Nephron progenitor cell (in vitro differentiated cells): ENCODE data around the gene DUOX2.

Experiments
- DNase-seq: peaks from one replicate; pipeline ENCODE4 v3.0.0; 2021
- H3K27ac Mint-ChIP-seq: 2 replicates; pipeline ENCODE4 v1.8.0; 2021; ENCODE audit warnings: mild to moderate bottlenecking, moderate library complexity, mixed read lengths
- H3K27me3 Mint-ChIP-seq: 2 replicates; pipeline ENCODE4 v1.8.0; 2021; ENCODE audit warnings: mild to moderate bottlenecking, low read depth, mixed read lengths; ENCODE audit not compliant: poor library complexity
- H3K36me3 Mint-ChIP-seq: 2 replicates; pipeline ENCODE4 v1.8.0; 2021; ENCODE audit warnings: low read depth, mixed read lengths
- H3K4me1 Mint-ChIP-seq: 2 replicates; pipeline ENCODE4 v1.8.0; 2021; ENCODE audit warnings: mixed read lengths
- H3K4me3 Mint-ChIP-seq: 2 replicates; pipeline ENCODE4 v1.8.0; 2021; ENCODE audit warnings: mild to moderate bottlenecking, moderate library complexity, mixed read lengths
- H3K9me3 Mint-ChIP-seq: 2 replicates; pipeline ENCODE4 v1.8.0; 2021; ENCODE audit warnings: mild to moderate bottlenecking, moderate library complexity, mixed read lengths
- TF ChIP-seq, protein P1 (sequence below): fragments of 200-600 bp; sonication (generic); IDR thresholded peaks from 2 replicates; pipeline ENCODE4 v1.5.0; 2021; ENCODE audit warnings: antibody characterized with exemption

The DUOX2 gene

GRCh38 chr15:45093622-45094357 is 20.2 kb downstream of the DUOX2 start:
- no peak for DNase-seq
- Mint-ChIP-seq H3K4me1 (peaks cover 11% of the 10 kb centered on the region), H3K27me3 (peaks cover 74% of the 10 kb centered on the region), H3K36me3 (no peaks in the 10 kb centered on the region), H3K27ac (no peak overlapping the region), H3K4me3 (no peak overlapping the region), H3K9me3 (no peaks in the 10 kb centered on the region)
- TF ChIP-seq, protein P1, sequence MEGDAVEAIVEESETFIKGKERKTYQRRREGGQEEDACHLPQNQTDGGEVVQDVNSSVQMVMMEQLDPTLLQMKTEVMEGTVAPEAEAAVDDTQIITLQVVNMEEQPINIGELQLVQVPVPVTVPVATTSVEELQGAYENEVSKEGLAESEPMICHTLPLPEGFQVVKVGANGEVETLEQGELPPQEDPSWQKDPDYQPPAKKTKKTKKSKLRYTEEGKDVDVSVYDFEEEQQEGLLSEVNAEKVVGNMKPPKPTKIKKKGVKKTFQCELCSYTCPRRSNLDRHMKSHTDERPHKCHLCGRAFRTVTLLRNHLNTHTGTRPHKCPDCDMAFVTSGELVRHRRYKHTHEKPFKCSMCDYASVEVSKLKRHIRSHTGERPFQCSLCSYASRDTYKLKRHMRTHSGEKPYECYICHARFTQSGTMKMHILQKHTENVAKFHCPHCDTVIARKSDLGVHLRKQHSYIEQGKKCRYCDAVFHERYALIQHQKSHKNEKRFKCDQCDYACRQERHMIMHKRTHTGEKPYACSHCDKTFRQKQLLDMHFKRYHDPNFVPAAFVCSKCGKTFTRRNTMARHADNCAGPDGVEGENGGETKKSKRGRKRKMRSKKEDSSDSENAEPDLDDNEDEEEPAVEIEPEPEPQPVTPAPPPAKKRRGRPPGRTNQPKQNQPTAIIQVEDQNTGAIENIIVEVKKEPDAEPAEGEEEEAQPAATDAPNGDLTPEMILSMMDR: no peak

- H3K4me3 Mint-ChIP-seq: no peak overlapping the region
- no peaks in the 10 kb centered on the region for H3K36me3 Mint-ChIP-seq
- H3K27me3 Mint-ChIP-seq: peaks cover 72% of the 10 kb centered on the region
- H3K27ac Mint-ChIP-seq: no peak overlapping the region
- H3K9me3 Mint-ChIP-seq: no peaks in the 10 kb centered on the region
- peaks cover 19% of the 10 kb centered on the region for H3K4me1 Mint-ChIP-seq
- no peak for DNase-seq
- TF ChIP-seq, protein P1: no peak
Measured at GRCh38 chr15:45093013-45093412, 21.0 kb downstream of the DUOX2 start.

DNA sequence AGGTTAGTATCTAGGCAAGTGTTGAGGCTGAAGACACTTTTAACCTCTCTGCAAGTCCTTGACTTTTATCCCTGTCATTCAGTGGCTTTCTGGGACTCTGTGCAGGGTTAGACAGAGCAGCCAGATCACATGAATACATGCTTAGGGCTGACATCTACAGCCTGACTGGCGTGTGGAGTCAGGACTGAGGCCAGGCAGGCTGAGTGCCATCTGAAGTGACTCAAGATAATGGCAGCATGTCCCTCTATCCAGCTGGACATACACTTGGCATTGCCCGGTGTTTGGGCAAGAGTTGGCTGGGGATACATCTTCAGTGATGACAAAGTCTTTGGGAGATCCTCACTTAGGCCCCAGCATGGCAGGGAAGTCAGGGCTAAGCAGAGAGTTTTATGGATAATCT is 22.4 kb downstream of the DUOX2 start:
- Mint-ChIP-seq H3K9me3 (no peaks in the 10 kb centered on the region), H3K27me3 (peaks cover 73% of the 10 kb centered on the region), H3K36me3 (no peaks in the 10 kb centered on the region), H3K27ac (no peak overlapping the region), H3K4me3 (no peak overlapping the region), H3K4me1 (peaks cover 21% of the 10 kb centered on the region)
- TF ChIP-seq, protein P1: no peak
- DNase-seq: no peak

DNA sequence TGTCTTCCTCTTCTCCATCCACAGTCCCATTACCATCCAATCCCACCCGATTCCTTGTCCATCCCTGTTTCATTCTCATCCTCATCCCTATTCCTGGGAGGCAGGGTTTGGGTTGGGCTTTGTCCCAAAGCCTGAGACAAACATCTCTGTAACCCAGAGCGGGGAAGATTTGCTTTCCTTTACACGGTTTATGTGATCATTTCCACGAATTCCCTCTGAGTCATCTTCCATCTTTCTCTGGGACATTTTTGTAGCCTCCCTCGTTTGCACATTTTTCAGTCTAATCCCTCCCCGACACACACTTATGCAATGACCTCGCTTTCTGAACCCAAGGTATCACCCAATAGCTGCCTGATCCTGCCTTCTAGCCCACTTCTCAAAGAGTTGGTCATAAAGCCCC is 22.8 kb downstream of the DUOX2 start:
- Mint-ChIP-seq H3K4me1 (peaks cover 21% of the 10 kb centered on the region), H3K27ac (no peak overlapping the region), H3K27me3 (peaks cover 73% of the 10 kb centered on the region), H3K36me3 (no peaks in the 10 kb centered on the region), H3K4me3 (no peak overlapping the region), H3K9me3 (no peaks in the 10 kb centered on the region)
- TF ChIP-seq, protein P1: no peak
- DNase-seq: no peak

- no peaks in the 10 kb centered on the region for H3K9me3 Mint-ChIP-seq
- TF ChIP-seq, protein P1: no peak
- H3K4me3 Mint-ChIP-seq: no peak overlapping the region
- H3K4me1 Mint-ChIP-seq: peaks cover 21% of the 10 kb centered on the region
- H3K36me3 Mint-ChIP-seq: no peaks in the 10 kb centered on the region
- DNase-seq: no peak
- no peak overlapping the region for H3K27ac Mint-ChIP-seq
- peaks cover 68% of the 10 kb centered on the region for H3K27me3 Mint-ChIP-seq
Measured at GRCh38 chr15:45089712-45090373, 24.1 kb downstream of the DUOX2 start.
